Neural cell (in vitro differentiated cells): ENCODE data around the gene SLC12A7. TPM values are rescaled to one million over a fixed set of nuclear protein-coding genes. Genes with fewer than 3 reads are reported as not detected.

Source experiments
- H2AFZ ChIP-seq: fragments of 200-600, 300-800 bp; sonication (generic), shearing (Covaris generic); 2 replicates; pipeline ENCODE4 v1.6.0; 2014; ENCODE audit warnings: low read depth, mild to moderate bottlenecking, antibody characterized with exemption, low read length, moderate library complexity
- H3F3A ChIP-seq: fragments of 200-600 bp; shearing (Covaris generic); 2 replicates; pipeline ENCODE4 v1.6.1; 2016; ENCODE audit warnings: mild to moderate bottlenecking, moderate library complexity, mixed read lengths, antibody characterized with exemption, low read length; ENCODE audit not compliant: insufficient read depth, poor library complexity, severe bottlenecking
- H3K27ac ChIP-seq: fragments of 200-600, 300-800 bp; sonication (generic), shearing (Covaris generic); 2 replicates; pipeline ENCODE4 v1.5.1; 2014; ENCODE audit warnings: mild to moderate bottlenecking, low read length, moderate library complexity
- H3K27me3 ChIP-seq: fragments of 300-800, 200-600 bp; sonication (generic), shearing (Covaris generic); 2 replicates; pipeline ENCODE4 v1.6.0; 2014; ENCODE audit warnings: mild to moderate bottlenecking, low read depth, low read length, moderate library complexity; ENCODE audit not compliant: insufficient read depth
- H3K36me3 ChIP-seq: fragments of 300-800, 200-600 bp; sonication (generic), shearing (Covaris generic); 2 replicates; pipeline ENCODE4 v1.5.1; 2014; ENCODE audit warnings: mild to moderate bottlenecking, antibody characterized with exemption, low read length, moderate library complexity; ENCODE audit not compliant: insufficient read depth
- H3K4me2 ChIP-seq: fragments of 300-800, 200-600 bp; sonication (generic), shearing (Covaris generic); 2 replicates; pipeline ENCODE4 v1.6.0; 2014; ENCODE audit warnings: mild to moderate bottlenecking, low read length
- H3K4me3 ChIP-seq: fragments of 300-800, 200-600 bp; sonication (generic), shearing (Covaris generic); 2 replicates; pipeline ENCODE4 v1.5.1; 2014; ENCODE audit warnings: mild to moderate bottlenecking, low read length, moderate library complexity
- H3K79me2 ChIP-seq: fragments of 200-600 bp; shearing (Covaris generic); replicated peaks from 2 replicates; pipeline ENCODE4 v1.6.0; 2014; ENCODE audit warnings: mild to moderate bottlenecking, low read length, moderate library complexity; ENCODE audit not compliant: insufficient read depth
- H3K9ac ChIP-seq: fragments of 300-800, 200-600 bp; sonication (generic), shearing (Covaris generic); 2 replicates; pipeline ENCODE4 v1.6.1; 2016; ENCODE audit warnings: mild to moderate bottlenecking, low read length, mixed read lengths
- H3K9me2 ChIP-seq: fragments of 200-600 bp; shearing (Covaris generic); 2 replicates; pipeline ENCODE4 v1.6.1; 2016; ENCODE audit warnings: mild to moderate bottlenecking, low read length, mixed read lengths; ENCODE audit not compliant: insufficient read depth
- H3K9me3 ChIP-seq: fragments of 200-600, 300-800 bp; sonication (generic), shearing (Covaris generic); 2 replicates; pipeline ENCODE4 v1.6.1; 2016; ENCODE audit warnings: mild to moderate bottlenecking, mixed run types, low read length, moderate library complexity, mixed read lengths
- H4K20me1 ChIP-seq: fragments of 200-600 bp; shearing (Covaris generic); 2 replicates; pipeline ENCODE4 v1.6.1; 2016; ENCODE audit warnings: mild to moderate bottlenecking, mixed run types; ENCODE audit not compliant: insufficient read depth
- EP300 ChIP-seq: fragments of 450-650 bp; conservative IDR thresholded peaks from 2 replicates; pipeline ENCODE4 v1.6.1; 2014; ENCODE audit warnings: antibody characterized with exemption, mild to moderate bottlenecking, moderate library complexity; ENCODE audit not compliant: poor library complexity, severe bottlenecking
- EZH2 ChIP-seq: fragments of 200-600, 300-800 bp; shearing (Covaris generic), sonication (generic); IDR thresholded peaks from 2 replicates; pipeline ENCODE4 v1.6.1; 2014; ENCODE audit warnings: antibody characterized with exemption, low read length, borderline replicate concordance, mild to moderate bottlenecking; ENCODE audit not compliant: insufficient read depth, poor library complexity, severe bottlenecking
- MXI1 ChIP-seq: fragments of 450-650 bp; conservative IDR thresholded peaks from 2 replicates; pipeline ENCODE4 v1.6.1; 2014; ENCODE audit warnings: antibody characterized with exemption, mild to moderate bottlenecking; ENCODE audit not compliant: poor library complexity, severe bottlenecking
- POLR2AphosphoS5 ChIP-seq: IDR thresholded peaks from 2 replicates; pipeline ENCODE4 v1.6.1; 2012
- RAD21 ChIP-seq: fragments of 450-650 bp; conservative IDR thresholded peaks from 2 replicates; pipeline ENCODE4 v1.6.1; 2014; ENCODE audit warnings: antibody characterized with exemption, mild to moderate bottlenecking, moderate library complexity
- SMC3 ChIP-seq: fragments of 450-650 bp; conservative IDR thresholded peaks from 2 replicates; pipeline ENCODE4 v1.6.1; 2014; ENCODE audit warnings: antibody characterized with exemption, mild to moderate bottlenecking, moderate library complexity; ENCODE audit not compliant: poor library complexity
- TAF1 ChIP-seq: IDR thresholded peaks from 2 replicates; pipeline ENCODE4 v1.6.1; 2012; ENCODE audit warnings: low read depth
- polyA plus RNA-seq: library from polyadenylated mRNA; depleted of rRNA; stranded (reverse); fragments of >200 nt; gene quantifications from 2 replicates; pipeline ENCODE4 v1.2.3, GENCODE V29; 2014
- TF ChIP-seq, protein P1 (sequence below): IDR thresholded peaks from 2 replicates; pipeline ENCODE4 v1.6.1; 2012; ENCODE audit warnings: borderline replicate concordance
- TF ChIP-seq, protein P2 (sequence below): fragments of 450-650 bp; IDR thresholded peaks from 2 replicates; pipeline ENCODE4 v1.5.1; 2014; ENCODE audit warnings: antibody characterized with exemption, mild to moderate bottlenecking, moderate library complexity; ENCODE audit not compliant: poor library complexity, severe bottlenecking

SLC12A7 gene
- polyA plus RNA-seq, 1 donor from 2014 or later, result 4.5 TPM

DNA sequence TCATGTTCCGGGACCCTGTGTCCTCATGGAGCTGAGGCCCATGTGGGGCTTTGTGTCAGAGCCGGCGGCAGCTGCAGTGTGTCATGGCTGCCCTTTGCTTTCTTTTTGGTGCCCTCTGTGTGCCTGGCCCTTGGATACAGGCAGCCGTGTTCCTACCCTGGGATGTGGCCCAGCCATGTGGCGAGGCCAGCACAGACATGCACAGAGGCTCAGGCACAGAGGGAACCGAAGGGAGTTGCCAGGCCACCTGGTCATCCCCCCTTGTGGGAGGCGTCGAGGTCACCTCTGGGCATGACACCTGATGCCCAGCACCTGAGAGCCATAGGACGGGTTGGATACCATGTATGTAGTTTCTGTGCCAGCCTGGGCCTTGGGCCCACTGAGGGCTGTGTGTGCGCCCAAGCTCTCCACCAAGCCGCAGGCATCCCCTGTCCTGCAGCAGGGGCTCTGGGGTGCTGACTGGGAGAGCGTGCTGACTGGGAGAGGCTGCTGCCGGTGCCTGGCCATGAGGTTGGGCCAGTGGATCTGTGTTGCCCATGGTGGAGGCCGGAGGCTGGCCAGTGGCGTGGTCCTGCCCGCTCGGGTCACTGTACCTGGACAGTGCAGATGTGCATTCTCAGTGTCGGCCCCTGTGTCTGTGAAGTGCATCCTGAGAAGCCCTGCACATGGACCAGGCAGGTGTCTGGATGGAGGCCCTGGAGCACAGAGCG lies 98.5 kb downstream of the SLC12A7 start:
- Histone ChIP-seq H2AFZ (no peak overlapping the region), H4K20me1 (no peaks in the 10 kb centered on the region), H3K9ac (no peak overlapping the region), H3K4me2 (no peak overlapping the region), H3K27me3 (peaks cover 19% of the 10 kb centered on the region), H3K9me3 (no peaks in the 10 kb centered on the region), H3K79me2 (no peaks in the 10 kb centered on the region), H3K4me3 (no peak overlapping the region), H3K27ac (no peak overlapping the region), H3F3A (no peaks in the 10 kb centered on the region), H3K36me3 (no peaks in the 10 kb centered on the region), H3K9me2 (no peaks in the 10 kb centered on the region)
- TF ChIP-seq RAD21 (no peak), MXI1 (no peak), POLR2AphosphoS5 (no peak), SMC3 (no peak), EP300 (no peak), EZH2 (no peak), TAF1 (no peak)
- TF ChIP-seq, protein P1, sequence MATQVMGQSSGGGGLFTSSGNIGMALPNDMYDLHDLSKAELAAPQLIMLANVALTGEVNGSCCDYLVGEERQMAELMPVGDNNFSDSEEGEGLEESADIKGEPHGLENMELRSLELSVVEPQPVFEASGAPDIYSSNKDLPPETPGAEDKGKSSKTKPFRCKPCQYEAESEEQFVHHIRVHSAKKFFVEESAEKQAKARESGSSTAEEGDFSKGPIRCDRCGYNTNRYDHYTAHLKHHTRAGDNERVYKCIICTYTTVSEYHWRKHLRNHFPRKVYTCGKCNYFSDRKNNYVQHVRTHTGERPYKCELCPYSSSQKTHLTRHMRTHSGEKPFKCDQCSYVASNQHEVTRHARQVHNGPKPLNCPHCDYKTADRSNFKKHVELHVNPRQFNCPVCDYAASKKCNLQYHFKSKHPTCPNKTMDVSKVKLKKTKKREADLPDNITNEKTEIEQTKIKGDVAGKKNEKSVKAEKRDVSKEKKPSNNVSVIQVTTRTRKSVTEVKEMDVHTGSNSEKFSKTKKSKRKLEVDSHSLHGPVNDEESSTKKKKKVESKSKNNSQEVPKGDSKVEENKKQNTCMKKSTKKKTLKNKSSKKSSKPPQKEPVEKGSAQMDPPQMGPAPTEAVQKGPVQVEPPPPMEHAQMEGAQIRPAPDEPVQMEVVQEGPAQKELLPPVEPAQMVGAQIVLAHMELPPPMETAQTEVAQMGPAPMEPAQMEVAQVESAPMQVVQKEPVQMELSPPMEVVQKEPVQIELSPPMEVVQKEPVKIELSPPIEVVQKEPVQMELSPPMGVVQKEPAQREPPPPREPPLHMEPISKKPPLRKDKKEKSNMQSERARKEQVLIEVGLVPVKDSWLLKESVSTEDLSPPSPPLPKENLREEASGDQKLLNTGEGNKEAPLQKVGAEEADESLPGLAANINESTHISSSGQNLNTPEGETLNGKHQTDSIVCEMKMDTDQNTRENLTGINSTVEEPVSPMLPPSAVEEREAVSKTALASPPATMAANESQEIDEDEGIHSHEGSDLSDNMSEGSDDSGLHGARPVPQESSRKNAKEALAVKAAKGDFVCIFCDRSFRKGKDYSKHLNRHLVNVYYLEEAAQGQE, result no peak
- TF ChIP-seq, protein P2, sequence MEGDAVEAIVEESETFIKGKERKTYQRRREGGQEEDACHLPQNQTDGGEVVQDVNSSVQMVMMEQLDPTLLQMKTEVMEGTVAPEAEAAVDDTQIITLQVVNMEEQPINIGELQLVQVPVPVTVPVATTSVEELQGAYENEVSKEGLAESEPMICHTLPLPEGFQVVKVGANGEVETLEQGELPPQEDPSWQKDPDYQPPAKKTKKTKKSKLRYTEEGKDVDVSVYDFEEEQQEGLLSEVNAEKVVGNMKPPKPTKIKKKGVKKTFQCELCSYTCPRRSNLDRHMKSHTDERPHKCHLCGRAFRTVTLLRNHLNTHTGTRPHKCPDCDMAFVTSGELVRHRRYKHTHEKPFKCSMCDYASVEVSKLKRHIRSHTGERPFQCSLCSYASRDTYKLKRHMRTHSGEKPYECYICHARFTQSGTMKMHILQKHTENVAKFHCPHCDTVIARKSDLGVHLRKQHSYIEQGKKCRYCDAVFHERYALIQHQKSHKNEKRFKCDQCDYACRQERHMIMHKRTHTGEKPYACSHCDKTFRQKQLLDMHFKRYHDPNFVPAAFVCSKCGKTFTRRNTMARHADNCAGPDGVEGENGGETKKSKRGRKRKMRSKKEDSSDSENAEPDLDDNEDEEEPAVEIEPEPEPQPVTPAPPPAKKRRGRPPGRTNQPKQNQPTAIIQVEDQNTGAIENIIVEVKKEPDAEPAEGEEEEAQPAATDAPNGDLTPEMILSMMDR, result no peak

DNA sequence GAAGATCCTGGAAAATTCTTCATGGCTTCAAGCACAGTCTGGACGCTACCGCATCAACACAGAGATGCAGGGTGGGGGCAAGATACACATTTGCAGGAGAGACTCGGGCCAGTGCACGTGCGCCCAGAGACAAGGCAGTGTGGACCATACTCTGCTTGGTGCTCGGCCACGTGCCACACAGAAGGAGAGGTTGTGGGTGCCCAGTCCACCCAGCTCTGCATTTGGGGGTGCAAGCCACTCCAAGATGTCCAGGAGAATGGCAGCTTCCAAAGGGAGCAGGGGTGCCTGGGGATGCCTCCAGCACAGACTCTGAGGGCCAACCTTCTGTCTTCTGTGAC lies 99.0 kb downstream of the SLC12A7 start:
- Histone ChIP-seq H3K4me2 (no peak overlapping the region), H3K9me2 (no peaks in the 10 kb centered on the region), H3K79me2 (no peaks in the 10 kb centered on the region), H3K36me3 (no peaks in the 10 kb centered on the region), H4K20me1 (no peaks in the 10 kb centered on the region), H3K27me3 (peaks cover 24% of the 10 kb centered on the region), H3K27ac (no peak overlapping the region), H2AFZ (no peak overlapping the region), H3K4me3 (no peak overlapping the region), H3K9me3 (no peaks in the 10 kb centered on the region), H3K9ac (no peak overlapping the region), H3F3A (no peaks in the 10 kb centered on the region)
- TF ChIP-seq RAD21, result no peak
- no peak for TF ChIP-seq SMC3
- TF ChIP-seq POLR2AphosphoS5, result no peak
- no peak for TF ChIP-seq EP300
- no peak for TF ChIP-seq EZH2
- TF ChIP-seq, protein P2, result no peak
- no peak for TF ChIP-seq TAF1
- TF ChIP-seq, protein P1, result no peak
- no peak for TF ChIP-seq MXI1
